HCT116 (cell line): ENCODE measurements around the gene CLEC4M. TPM values are rescaled to one million over a fixed set of nuclear protein-coding genes. Genes with fewer than 3 reads are reported as not detected.

ENCODE experiments used
- ATAC-seq: fragments of 200-7000 bp; cut with Tn5 transposase; 2 replicates; pipeline ENCODE4 v1.9.1; 2020; ENCODE audit warnings: mild to moderate bottlenecking, moderate library complexity
- BruUV-seq: library from RNA; stranded (reverse); fragments of 400-500 nt; replicated peaks from 2 replicates; lab custom pipeline; 2021; lab: Mats Ljungman, UMichigan
- CTCF ChIA-PET: fragments of 300-600 bp; sonication (Branson Sonifier 250); formaldehyde crosslinking; loops from one replicate; lab custom pipeline; 2021; ENCODE audit warnings: antibody characterized with exemption; lab: Charles Lee
- POLR2A ChIA-PET: fragments of 300-600, 350-600 bp; sonication (Branson Sonifier 250); formaldehyde crosslinking; loops from one replicate; lab custom pipeline; 2021; ENCODE audit warnings: antibody characterized with exemption; lab: Charles Lee
- RAD21 ChIA-PET, 2 experiments: fragments of 300-600 bp; sonication (Branson Sonifier 250); formaldehyde crosslinking; loops; one replicate each; lab custom pipeline; 2023; ENCODE audit warnings: low total read pairs in 2 of 2; ENCODE audit not compliant: uncharacterized antibody in 2 of 2, unreplicated experiment in 2 of 2, low non-redundant PET in 1 of 2; lab: Charles Lee
- DNase-seq: peaks from one replicate; pipeline ENCODE4 v3.0.0-alpha.2; 2010; ENCODE audit warnings: low read depth, low spot score
- H2AFZ ChIP-seq: fragments of 200-600 bp; shearing (Covaris generic), sonication (generic); 2 replicates; pipeline ENCODE4 v1.6.1; 2017; ENCODE audit warnings: low read depth, mixed run types, mixed read lengths, antibody characterized with exemption, low read length; ENCODE audit not compliant: poor library complexity, severe bottlenecking
- H3K27ac ChIP-seq: 2 replicates; pipeline ENCODE4 v1.5.1; 2012; ENCODE audit warnings: low read depth, low read length
- H3K27me3 ChIP-seq: fragments of 200-600 bp; sonication (generic); 2 replicates; pipeline ENCODE4 v1.6.1; 2016; ENCODE audit warnings: mixed run types, low read length, mixed read lengths; ENCODE audit not compliant: insufficient read depth
- H3K36me3 ChIP-seq, 2 experiments: fragments of 200-500 bp in 1 of 2; fragments of 200-600 bp in 1 of 2; sonication (Bioruptor generic) in 1 of 2; sonication (generic) in 1 of 2; 2 replicates each; pipeline versions ENCODE4 v1.5.1 to v1.6.1; 2014 to 2016; ENCODE audit warnings: low read length in 2 of 2, inconsistent platforms in 1 of 2, mixed read lengths in 1 of 2, mixed run types in 1 of 2; ENCODE audit not compliant: insufficient read depth in 2 of 2, control insufficient read depth in 1 of 2
- H3K4me1 ChIP-seq, 2 experiments: fragments of 200-600 bp in 1 of 2; sonication (generic) in 1 of 2; 2 replicates each; pipeline versions ENCODE4 v1.5.1 to v1.6.1; 2012 to 2017; ENCODE audit warnings: low read length in 2 of 2, inconsistent platforms in 1 of 2, mild to moderate bottlenecking in 1 of 2, mixed read lengths in 1 of 2, mixed run types in 1 of 2, moderate library complexity in 1 of 2; ENCODE audit not compliant: insufficient read depth in 2 of 2, control insufficient read depth in 1 of 2
- H3K4me2 ChIP-seq: fragments of 200-600 bp; sonication (generic); 2 replicates; pipeline ENCODE4 v1.6.1; 2017; ENCODE audit warnings: mixed run types, low read length, mixed read lengths
- H3K4me3 ChIP-seq, 2 experiments: fragments of 200-600 bp in 1 of 2; sonication (generic) in 1 of 2; replicated peaks in 1 of 2; 2 replicates each; pipeline ENCODE4 v1.5.1; 2011 to 2016; ENCODE audit warnings: low read length in 2 of 2, control low read depth in 1 of 2, low read depth in 1 of 2, mild to moderate bottlenecking in 1 of 2, mixed read lengths in 1 of 2, mixed run types in 1 of 2
- H3K79me2 ChIP-seq: fragments of 200-600 bp; sonication (generic); 2 replicates; pipeline ENCODE4 v1.6.1; 2017; ENCODE audit warnings: mild to moderate bottlenecking, mixed run types, low read length, moderate library complexity, mixed read lengths; ENCODE audit not compliant: insufficient read depth
- H3K9ac ChIP-seq: fragments of 200-600 bp; sonication (generic); 2 replicates; pipeline ENCODE4 v1.6.1; 2016; ENCODE audit warnings: low read length, mixed read lengths
- H3K9me2 ChIP-seq: fragments of 200-600 bp; sonication (generic), shearing (Covaris generic); 2 replicates; pipeline ENCODE4 v1.6.1; 2017; ENCODE audit warnings: mixed run types, mild to moderate bottlenecking, moderate library complexity; ENCODE audit not compliant: insufficient read depth
- H3K9me3 ChIP-seq, 2 experiments: fragments of 200-500 bp in 1 of 2; fragments of 200-600 bp in 1 of 2; sonication (Bioruptor generic) in 1 of 2; sonication (generic) in 1 of 2; 2 replicates each; pipeline ENCODE4 v1.6.1; 2014 to 2017; ENCODE audit warnings: low read length in 2 of 2, mixed read lengths in 2 of 2, inconsistent platforms in 1 of 2, low read depth in 1 of 2, mild to moderate bottlenecking in 1 of 2, mixed run types in 1 of 2, moderate library complexity in 1 of 2; ENCODE audit not compliant: control insufficient read depth in 1 of 2, insufficient read depth in 1 of 2
- H4K20me1 ChIP-seq: fragments of 200-600 bp; sonication (generic), shearing (Covaris generic); 2 replicates; pipeline ENCODE4 v1.6.1; 2017; ENCODE audit warnings: mixed run types, mild to moderate bottlenecking, moderate library complexity; ENCODE audit not compliant: insufficient read depth
- CBX3 ChIP-seq: IDR thresholded peaks from 2 replicates; pipeline ENCODE4 v1.6.1; 2012; ENCODE audit warnings: low read depth
- CEBPB ChIP-seq: IDR thresholded peaks from 2 replicates; pipeline ENCODE4 v1.6.1; 2012; ENCODE audit warnings: low read depth
- EGR1 ChIP-seq: IDR thresholded peaks from 2 replicates; pipeline ENCODE4 v1.6.1; 2012; ENCODE audit warnings: low read depth
- ELF1 ChIP-seq: IDR thresholded peaks from 2 replicates; pipeline ENCODE4 v1.6.1; 2012; ENCODE audit warnings: low read depth, borderline replicate concordance
- EZH2 ChIP-seq: fragments of 200-600 bp; sonication (generic); IDR thresholded peaks from 2 replicates; pipeline ENCODE4 v1.6.1; 2017; ENCODE audit warnings: antibody characterized with exemption, mixed run types
- EZH2phosphoT487 ChIP-seq: fragments of 200-600 bp; IDR thresholded peaks from 2 replicates; pipeline ENCODE4 v1.6.1; 2018; ENCODE audit warnings: antibody characterized with exemption, borderline replicate concordance
- FOSL1 ChIP-seq: IDR thresholded peaks from 2 replicates; pipeline ENCODE4 v1.6.1; 2012; ENCODE audit warnings: low read depth
- JUND ChIP-seq: IDR thresholded peaks from 2 replicates; pipeline ENCODE4 v1.6.1; 2012
- POLR2A ChIP-seq: IDR thresholded peaks from 2 replicates; pipeline ENCODE4 v1.7.0; 2011; ENCODE audit warnings: borderline replicate concordance; ENCODE audit not compliant: insufficient read depth, insufficient read length; ENCODE audit errors: extremely low read depth
- POLR2AphosphoS5 ChIP-seq: IDR thresholded peaks from 2 replicates; pipeline ENCODE4 v1.6.1; 2011; ENCODE audit warnings: mild to moderate bottlenecking, low read depth, low read length, moderate library complexity
- SIN3A ChIP-seq: IDR thresholded peaks from 2 replicates; pipeline ENCODE4 v1.6.1; 2012; ENCODE audit warnings: low read depth
- SRF ChIP-seq: IDR thresholded peaks from 2 replicates; pipeline ENCODE4 v1.6.1; 2012; ENCODE audit warnings: low read depth
- TCF7L2 ChIP-seq: IDR thresholded peaks from 2 replicates; pipeline ENCODE4 v1.7.0; 2011; ENCODE audit warnings: borderline replicate concordance, inconsistent platforms; ENCODE audit not compliant: insufficient read depth, insufficient read length; ENCODE audit errors: extremely low read depth
- YY1 ChIP-seq: IDR thresholded peaks from 2 replicates; pipeline ENCODE4 v1.6.1; 2011; ENCODE audit warnings: low read length, low read depth, moderate library complexity, mild to moderate bottlenecking; ENCODE audit not compliant: insufficient replicate concordance; ENCODE audit errors: extremely low read depth
- ZFX ChIP-seq: fragments of 450-650 bp; IDR thresholded peaks from 2 replicates; pipeline ENCODE4 v1.6.1; 2017
- ZNF274 ChIP-seq: fragments of 200-500 bp; sonication (Bioruptor generic); IDR thresholded peaks from 2 replicates; pipeline ENCODE4 v1.6.1; 2014; ENCODE audit warnings: mild to moderate bottlenecking, low read depth, low read length, inconsistent platforms
- intact Hi-C: fragments of 100-400 bp; cut with micrococcal nuclease; formaldehyde crosslinking; loops from 2 replicates; pipeline ENCODE4 v1.10.0; 2022
- total RNA-seq: library from RNA; stranded (reverse); gene quantifications from one replicate; pipeline ENCODE4 v1.2.1, GENCODE V29; 2021; ENCODE audit not compliant: unreplicated experiment
- TF ChIP-seq, protein P1 (sequence below): IDR thresholded peaks from 2 replicates; pipeline ENCODE4 v1.6.1; 2012
- TF ChIP-seq, protein P2 (sequence below): IDR thresholded peaks from 2 replicates; pipeline ENCODE4 v1.6.1; 2012; ENCODE audit warnings: low read depth
- TF ChIP-seq, protein P3 (sequence below): IDR thresholded peaks from 2 replicates; pipeline ENCODE4 v1.6.1; 2012

CLEC4M gene
- total RNA-seq, 1 experiment from 2014 or later: not detected

DNA sequence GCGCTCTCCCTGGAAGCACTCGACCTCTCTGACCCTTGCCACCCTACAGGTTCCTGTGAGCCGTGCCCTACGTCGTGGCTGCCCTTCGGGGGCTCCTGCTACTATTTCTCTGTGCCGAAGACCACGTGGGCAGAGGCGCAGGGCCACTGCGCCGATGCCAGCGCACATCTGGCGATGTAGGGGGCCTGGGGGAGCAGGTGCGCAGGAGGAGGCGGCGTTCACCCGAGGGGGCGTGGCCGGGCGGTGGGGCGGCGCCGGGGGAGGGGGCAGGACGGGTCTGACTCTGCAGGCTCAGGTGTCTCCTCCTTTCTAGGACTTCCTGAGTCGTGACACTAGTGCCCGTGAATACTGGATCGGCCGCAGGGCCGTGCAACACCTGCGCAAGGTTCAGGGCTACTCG, 26.4 kb downstream of the CLEC4M start:
- POLR2A ChIA-PET: no interaction called here
- Histone ChIP-seq H4K20me1 (no peaks in the 10 kb centered on the region), H3K4me3 (no peak overlapping the region), H3K79me2 (no peaks in the 10 kb centered on the region), H3K9ac (no peak overlapping the region), H3K9me2 (no peaks in the 10 kb centered on the region), H3K36me3 (no peaks in the 10 kb centered on the region), H3K9me3 (no peaks in the 10 kb centered on the region), H3K4me1 (peaks cover 3 to 4% of the 10 kb centered on the region in 2 experiments), H2AFZ (no peak overlapping the region), H3K27me3 (no peaks in the 10 kb centered on the region), H3K27ac (no peak overlapping the region), H3K4me2 (no peak overlapping the region)
- DNase-seq (no peak), ATAC-seq (no peak)
- RAD21 ChIA-PET: no interaction called here
- intact Hi-C loops: no loop called here
- TF ChIP-seq ELF1 (no peak), EZH2 (no peak), JUND (no peak), EGR1 (no peak), SIN3A (no peak), SRF (no peak), POLR2A (no peak), FOSL1 (no peak), TCF7L2 (no peak), CEBPB (no peak), EZH2phosphoT487 (no peak), POLR2AphosphoS5 (no peak), YY1 (no peak), CBX3 (no peak), ZNF274 (no peak), ZFX (no peak)
- TF ChIP-seq, protein P1, sequence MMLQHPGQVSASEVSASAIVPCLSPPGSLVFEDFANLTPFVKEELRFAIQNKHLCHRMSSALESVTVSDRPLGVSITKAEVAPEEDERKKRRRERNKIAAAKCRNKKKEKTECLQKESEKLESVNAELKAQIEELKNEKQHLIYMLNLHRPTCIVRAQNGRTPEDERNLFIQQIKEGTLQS: no peak
- TF ChIP-seq, protein P2, sequence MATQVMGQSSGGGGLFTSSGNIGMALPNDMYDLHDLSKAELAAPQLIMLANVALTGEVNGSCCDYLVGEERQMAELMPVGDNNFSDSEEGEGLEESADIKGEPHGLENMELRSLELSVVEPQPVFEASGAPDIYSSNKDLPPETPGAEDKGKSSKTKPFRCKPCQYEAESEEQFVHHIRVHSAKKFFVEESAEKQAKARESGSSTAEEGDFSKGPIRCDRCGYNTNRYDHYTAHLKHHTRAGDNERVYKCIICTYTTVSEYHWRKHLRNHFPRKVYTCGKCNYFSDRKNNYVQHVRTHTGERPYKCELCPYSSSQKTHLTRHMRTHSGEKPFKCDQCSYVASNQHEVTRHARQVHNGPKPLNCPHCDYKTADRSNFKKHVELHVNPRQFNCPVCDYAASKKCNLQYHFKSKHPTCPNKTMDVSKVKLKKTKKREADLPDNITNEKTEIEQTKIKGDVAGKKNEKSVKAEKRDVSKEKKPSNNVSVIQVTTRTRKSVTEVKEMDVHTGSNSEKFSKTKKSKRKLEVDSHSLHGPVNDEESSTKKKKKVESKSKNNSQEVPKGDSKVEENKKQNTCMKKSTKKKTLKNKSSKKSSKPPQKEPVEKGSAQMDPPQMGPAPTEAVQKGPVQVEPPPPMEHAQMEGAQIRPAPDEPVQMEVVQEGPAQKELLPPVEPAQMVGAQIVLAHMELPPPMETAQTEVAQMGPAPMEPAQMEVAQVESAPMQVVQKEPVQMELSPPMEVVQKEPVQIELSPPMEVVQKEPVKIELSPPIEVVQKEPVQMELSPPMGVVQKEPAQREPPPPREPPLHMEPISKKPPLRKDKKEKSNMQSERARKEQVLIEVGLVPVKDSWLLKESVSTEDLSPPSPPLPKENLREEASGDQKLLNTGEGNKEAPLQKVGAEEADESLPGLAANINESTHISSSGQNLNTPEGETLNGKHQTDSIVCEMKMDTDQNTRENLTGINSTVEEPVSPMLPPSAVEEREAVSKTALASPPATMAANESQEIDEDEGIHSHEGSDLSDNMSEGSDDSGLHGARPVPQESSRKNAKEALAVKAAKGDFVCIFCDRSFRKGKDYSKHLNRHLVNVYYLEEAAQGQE: no peak
- TF ChIP-seq, protein P3, sequence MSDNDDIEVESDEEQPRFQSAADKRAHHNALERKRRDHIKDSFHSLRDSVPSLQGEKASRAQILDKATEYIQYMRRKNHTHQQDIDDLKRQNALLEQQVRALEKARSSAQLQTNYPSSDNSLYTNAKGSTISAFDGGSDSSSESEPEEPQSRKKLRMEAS: no peak
- CTCF ChIA-PET: no interaction called here
- no TSS peak for BruUV-seq
